ENCODE results near the gene RHBDL3. TPM values are rescaled to one million over a fixed set of nuclear protein-coding genes. Genes with fewer than 3 reads are reported as not detected.

Gene RHBDL3
- total RNA-seq, 5 donors from 2014 or later (not counting 1 experiment from before 2014, with no cell fraction given), result 0.07 TPM; not detected in 4

DNA sequence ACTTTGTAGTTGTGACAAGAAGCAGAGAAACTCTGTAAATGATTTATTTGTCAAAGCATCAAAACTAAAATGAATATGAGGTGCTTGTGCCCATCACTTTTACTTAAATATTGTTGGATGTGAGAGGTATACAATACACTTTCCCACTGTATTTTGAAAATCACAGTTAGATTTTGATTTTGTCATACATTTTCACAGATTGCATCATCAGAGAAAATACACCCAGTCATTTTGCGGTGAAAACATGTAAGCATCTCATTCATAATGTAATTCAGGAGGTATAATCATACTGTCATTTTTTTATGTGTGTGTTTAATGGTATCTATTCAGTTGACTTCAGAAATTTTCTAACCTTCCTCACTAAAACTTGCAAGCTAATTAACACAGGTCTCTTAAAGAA, 95.6 kb downstream of the RHBDL3 start:
- ChIA-PET CTCF (interaction anchor here (0.7 kb wide), 2 partner anchors 10 to 215 kb away, joined by 3 to 4 read pairs; no protein-coding TSS in a partner anchor), POLR2A (no interaction called here)
- no peaks in the 10 kb centered on the region for H3K9me3 Mint-ChIP-seq
- peaks cover 53% of the 10 kb centered on the region for H3K36me3 Mint-ChIP-seq
- H3K4me1 ChIP-seq (ENCODE audit: control insufficient read depth in 1 of 2, extremely low read depth in 1 of 2, insufficient read depth in 2 of 2, low read length in 2 of 2), result peaks cover 2 to 23% of the 10 kb centered on the region in 2 experiments
- H3K27me3 Mint-ChIP-seq, result no peaks in the 10 kb centered on the region
- peaks cover 9 to 92% of the 10 kb centered on the region in 2 donors for H3K36me3 ChIP-seq (ENCODE audit: control insufficient read depth in 2 of 2, extremely low read depth in 1 of 2, insufficient read depth in 1 of 2, low read length in 1 of 2)
- H3K4me3 Mint-ChIP-seq, result no peak overlapping the region
- no CpG with 5 or more reads among the region's 1 CpG for WGBS (ENCODE audit: insufficient coverage)
- ATAC-seq (replicated peaks in 1 of 4), result no peak
- H3K27ac ChIP-seq (ENCODE audit: low read length), result no peak overlapping the region
- H3K4me3 ChIP-seq (ENCODE audit: control insufficient read depth in 1 of 2, extremely low read depth in 1 of 2, low read length in 1 of 2), result no peak overlapping the region
- no peaks in the 10 kb centered on the region for H3K27me3 ChIP-seq (replicated peaks in 1 of 2; ENCODE audit: control insufficient read depth in 2 of 2, extremely low read depth in 1 of 2, insufficient read depth in 2 of 2, low read length in 1 of 2)
- no peak overlapping the region for H3K27ac Mint-ChIP-seq
- DNase-seq, result no peak
- peaks cover 45 to 53% (median 47%) of the 10 kb centered on the region in 3 donors for H3K4me1 Mint-ChIP-seq
- no peaks in the 10 kb centered on the region for H3K9me3 ChIP-seq

GRCh38 chr17:32370426-32370825, 104.8 kb downstream of the RHBDL3 start:
- H3K36me3 Mint-ChIP-seq, result peaks cover 50% of the 10 kb centered on the region
- H3K4me3 Mint-ChIP-seq, result no peak overlapping the region
- Histone ChIP-seq H3K27ac (ENCODE audit: low read length) (no peak overlapping the region), H3K27me3 (replicated peaks in 1 of 2; ENCODE audit: control insufficient read depth in 2 of 2, extremely low read depth in 1 of 2, insufficient read depth in 2 of 2, low read length in 1 of 2) (no peaks in the 10 kb centered on the region), H3K36me3 (ENCODE audit: control insufficient read depth in 2 of 2, extremely low read depth in 1 of 2, insufficient read depth in 1 of 2, low read length in 1 of 2) (peaks cover 11 to 91% of the 10 kb centered on the region in 2 donors), H3K4me1 (ENCODE audit: control insufficient read depth in 1 of 2, extremely low read depth in 1 of 2, insufficient read depth in 2 of 2, low read length in 2 of 2) (no peaks in the 10 kb centered on the region), H3K9me3 (no peaks in the 10 kb centered on the region), H3K4me3 (ENCODE audit: control insufficient read depth in 1 of 2, extremely low read depth in 1 of 2, low read length in 1 of 2) (no peak overlapping the region)
- peaks cover 31 to 40% (median 34%) of the 10 kb centered on the region in 3 donors for H3K4me1 Mint-ChIP-seq
- no peaks in the 10 kb centered on the region for H3K27me3 Mint-ChIP-seq
- ATAC-seq (replicated peaks in 1 of 4) (no peak), DNase-seq (no peak)
- H3K9me3 Mint-ChIP-seq, result no peaks in the 10 kb centered on the region
- POLR2A ChIA-PET, result interaction anchor here in 1 of 2 donors (0.7 kb wide), 1 partner anchor 14 kb away, joined by 3 read pairs; no protein-coding TSS in a partner anchor
- CTCF ChIA-PET, result interaction anchor here in 1 of 2 donors (0.5 to 0.6 kb wide), 2 partner anchors 244 to 465 kb away, joined by 6 to 9 read pairs; no protein-coding TSS in a partner anchor
- no CpG with 5 or more reads among the region's 1 CpG for WGBS (ENCODE audit: insufficient coverage)
- no peak overlapping the region for H3K27ac Mint-ChIP-seq

Other genes starting within 250 kb of the RHBDL3 start
- 10 to 100 TPM; 18.7 to 26.8 (median 24.1) TPM for gene RHOT1, start 123.3 kb upstream of the RHBDL3 start, total RNA-seq
- 10 to 100 TPM; 12.2 to 22.0 (median 17.6) TPM for gene C17orf75, start 76.3 kb downstream of the RHBDL3 start, total RNA-seq
- 100 to 1,000 TPM; 208 to 271 (median 228) TPM for gene ZNF207, start 84.3 kb downstream of the RHBDL3 start, total RNA-seq
- 10 to 100 TPM; 56.3 to 72.8 (median 62.9) TPM for gene PSMD11, start 178.7 kb downstream of the RHBDL3 start, total RNA-seq
- 10 to 100 TPM in 3 of 5 donors, 1 to 10 TPM in 2; 8.1 to 23.8 (median 14.7) TPM for gene CDK5R1, start 221.2 kb downstream of the RHBDL3 start, total RNA-seq